Bronchial epithelial cell (primary cell): Measurements from ENCODE around the gene TOMM7. TPM values are rescaled to one million over a fixed set of nuclear protein-coding genes. Genes with fewer than 3 reads are reported as not detected.

Experiments used
- DNase-seq: peaks from one replicate; pipeline ENCODE4 v3.0.0-alpha.2; 2010; ENCODE audit warnings: low read depth
- FAIRE-seq: peaks from 2 replicates; lab custom pipeline; 2011; peaks lifted over from hg19 to GRCh38; lab: Jason Lieb, UNC
- H3K27me3 ChIP-seq: 2 replicates; pipeline ENCODE4 v1.5.1; 2011; ENCODE audit warnings: low read length; ENCODE audit not compliant: control insufficient read depth, insufficient read depth
- H3K36me3 ChIP-seq: 2 replicates; pipeline ENCODE4 v1.5.1; 2011; ENCODE audit warnings: low read length; ENCODE audit not compliant: control insufficient read depth, insufficient read depth
- H3K4me3 ChIP-seq: 2 replicates; pipeline ENCODE4 v1.5.1; 2011; ENCODE audit warnings: mild to moderate bottlenecking, low read depth, low read length, control low read depth
- CTCF ChIP-seq: IDR thresholded peaks from 2 replicates; pipeline ENCODE4 v1.5.1; 2011; ENCODE audit warnings: mild to moderate bottlenecking, moderate library complexity, low read length, control low read depth, inconsistent platforms; ENCODE audit not compliant: insufficient read depth, severe bottlenecking
- total RNA-seq: library from RNA; depleted of rRNA; stranded (reverse); fragments of >200 nt; gene quantifications from 2 replicates; pipeline ENCODE4 v1.2.1, GENCODE V29; 2014

The TOMM7 gene
- total RNA-seq, 1 donor from 2014 or later = 233 TPM

GRCh38 chr7:22833957-22834356, 11.3 kb upstream of the TOMM7 start:
- Histone ChIP-seq H3K27me3 (no peaks in the 10 kb centered on the region), H3K36me3 (no peaks in the 10 kb centered on the region), H3K4me3 (no peak overlapping the region)
- TF ChIP-seq CTCF = no peak
- DNase-seq (no peak), FAIRE-seq (no peak)

GRCh38 chr7:22833113-22833855, 10.6 kb upstream of the TOMM7 start:
- no peaks in the 10 kb centered on the region for H3K36me3 ChIP-seq
- no peak overlapping the region for H3K4me3 ChIP-seq
- no peak for TF ChIP-seq CTCF
- DNase-seq (no peak), FAIRE-seq (no peak)
- H3K27me3 ChIP-seq = no peaks in the 10 kb centered on the region

- Histone ChIP-seq H3K27me3 (no peaks in the 10 kb centered on the region), H3K36me3 (no peaks in the 10 kb centered on the region), H3K4me3 (no peak overlapping the region)
- no peak for TF ChIP-seq CTCF
- no peak for FAIRE-seq
- DNase-seq = peak; percentile 8
Measured at GRCh38 chr7:22832401-22832800, 9.8 kb upstream of the TOMM7 start.

- TF ChIP-seq CTCF = no peak
- H3K27me3 ChIP-seq = no peaks in the 10 kb centered on the region
- no peak for DNase-seq
- no peak overlapping the region for H3K4me3 ChIP-seq
- H3K36me3 ChIP-seq = no peaks in the 10 kb centered on the region
- no peak for FAIRE-seq
Measured at GRCh38 chr7:22831602-22832305, 9.1 kb upstream of the TOMM7 start.

GRCh38 chr7:22827563-22827962, 4.9 kb upstream of the TOMM7 start:
- FAIRE-seq (peak; percentile 13), DNase-seq (no peak)
- TF ChIP-seq CTCF = no peak
- no peaks in the 10 kb centered on the region for H3K27me3 ChIP-seq
- H3K36me3 ChIP-seq = no peaks in the 10 kb centered on the region
- no peak overlapping the region for H3K4me3 ChIP-seq
